ENCODE results near the gene PLEKHA6. TPM values are rescaled to one million over a fixed set of nuclear protein-coding genes. Genes with fewer than 3 reads are reported as not detected.

PLEKHA6 gene
- total and polyA plus RNA-seq, 2 of the 4 experiments (the other 2 are of a cell fraction) = 8.2 to 19.9 TPM

DNA sequence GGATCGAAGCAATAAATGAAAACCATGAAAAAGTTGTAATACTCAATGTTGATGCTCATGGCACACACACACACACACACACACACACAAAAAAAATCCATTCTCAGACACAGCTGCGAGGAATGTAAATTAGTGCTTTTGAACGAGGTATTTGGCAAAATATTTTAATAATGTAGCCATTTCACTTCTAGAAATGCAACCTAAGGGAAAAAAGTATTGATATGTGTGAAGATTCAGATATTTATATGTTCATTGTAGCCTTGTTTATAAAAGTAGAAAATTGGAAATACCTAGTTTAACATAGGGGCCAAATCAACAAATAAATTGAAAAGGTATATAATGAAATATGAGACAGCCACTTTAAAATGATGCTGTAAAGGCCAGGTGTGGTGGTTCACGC, 3.8 kb downstream of the PLEKHA6 start:
- H3K14ac ChIP-seq (replicated peaks; ENCODE audit: low read depth, low read length) = no peak overlapping the region
- H3K23ac ChIP-seq (ENCODE audit: low read depth, low read length) = no peak overlapping the region
- no peak overlapping the region for H2AK5ac ChIP-seq (ENCODE audit: low read depth, low read length)
- H3K36me3 ChIP-seq (ENCODE audit: control insufficient read depth, insufficient read depth, low read length) = no peaks in the 10 kb centered on the region
- H4K5ac ChIP-seq (ENCODE audit: low read depth, low read length) = no peak overlapping the region
- no peak overlapping the region for H2AK9ac ChIP-seq (replicated peaks; ENCODE audit: low read depth, low read length, poor library complexity)
- no peak overlapping the region for H4K8ac ChIP-seq (ENCODE audit: low read depth in 2 of 2, low read length in 2 of 2)
- ChIA-PET CTCF (no interaction called here), POLR2A (ENCODE audit: unreplicated experiment) (no interaction called here)
- H2BK120ac ChIP-seq (ENCODE audit: low read depth, low read length) = no peak overlapping the region
- H4K91ac ChIP-seq (ENCODE audit: insufficient read depth, low read depth, low read length) = no peak overlapping the region
- no peaks in the 10 kb centered on the region for H3K79me1 ChIP-seq (ENCODE audit: low read depth in 1 of 2, low read length in 2 of 2)
- peaks cover 16% of the 10 kb centered on the region; the same call in 1 of the 2 replicates for H3K4me1 ChIP-seq (ENCODE audit: control insufficient read depth, insufficient read depth, low read length)
- H3K4me2 ChIP-seq (ENCODE audit: low read depth, low read length) = no peak overlapping the region
- no peaks in the 10 kb centered on the region for H3K27me3 ChIP-seq (ENCODE audit: control insufficient read depth, insufficient read depth, low read length)
- in situ Hi-C loops (cut with MboI; ENCODE audit: low sequenced_read_pairs) (no loop called here), dilution Hi-C loops (cut with HindIII; ENCODE audit: low sequenced_read_pairs, unreplicated experiment) (no loop called here), intact Hi-C loops (cut with micrococcal nuclease) (loop anchor here (10.0 kb wide), 1 partner anchor 61 kb away; no protein-coding TSS in a partner anchor)
- no CpG with 5 or more reads among the region's 4 CpGs for WGBS, 2 experiments (ENCODE audit: extremely low coverage in 2 of 2, insufficient read length in 1 of 2)
- DNase-seq (no peak), ATAC-seq (ENCODE audit: low read depth) (no peak)
- no peaks in the 10 kb centered on the region for H3K9me3 ChIP-seq (ENCODE audit: control insufficient read depth, insufficient read depth, low read length)
- H2AFZ ChIP-seq (replicated peaks; ENCODE audit: low read length, poor library complexity) = no peak overlapping the region
- no peak overlapping the region for H3K9ac ChIP-seq (ENCODE audit: low read depth, low read length)
- H3K4ac ChIP-seq (ENCODE audit: low read depth, low read length) = no peak overlapping the region
- H2BK20ac ChIP-seq (ENCODE audit: low read depth, low read length) = no peak overlapping the region
- TF ChIP-seq MAFK (IDR thresholded peaks at IDR 0.05; ENCODE audit: low read depth, low read length) (peak; percentile 30; the same call in 1 of the 2 replicates), NFE2L2 (IDR thresholded peaks at IDR 0.05; ENCODE audit: low read depth, low read length) (no peak)
- H3K4me3 ChIP-seq (ENCODE audit: insufficient read depth, low read depth, low read length) = no peak overlapping the region
- H3K27ac ChIP-seq (ENCODE audit: insufficient read depth, low read length) = no peak overlapping the region
- H4K20me1 ChIP-seq (ENCODE audit: insufficient read depth, low read length) = no peaks in the 10 kb centered on the region
- H2BK5ac ChIP-seq (ENCODE audit: low read depth, low read length, poor library complexity, severe bottlenecking) = no peak overlapping the region
- H2BK15ac ChIP-seq (ENCODE audit: low read depth, low read length) = no peak overlapping the region
- no TSS peak for BruUV-seq (replicated peaks)
- no peak overlapping the region for H3K18ac ChIP-seq (ENCODE audit: low read depth, low read length)
- peaks cover 5% of the 10 kb centered on the region for H3K9me1 ChIP-seq (ENCODE audit: insufficient read depth, low read length)
- no peak overlapping the region for H3K56ac ChIP-seq (ENCODE audit: extremely low read depth, insufficient read depth, low read length)

Data from IMR-90 (cell line).